HG03135 (cell line): ENCODE data around the gene PCGF6.

Source experiments
- ATAC-seq: cut with Tn5 transposase; IDR thresholded peaks from one replicate; pipeline ENCODE4 v1.9.1; 2021; ENCODE audit warnings: mild to moderate bottlenecking, moderate library complexity; ENCODE audit not compliant: unreplicated experiment

PCGF6 gene

DNA sequence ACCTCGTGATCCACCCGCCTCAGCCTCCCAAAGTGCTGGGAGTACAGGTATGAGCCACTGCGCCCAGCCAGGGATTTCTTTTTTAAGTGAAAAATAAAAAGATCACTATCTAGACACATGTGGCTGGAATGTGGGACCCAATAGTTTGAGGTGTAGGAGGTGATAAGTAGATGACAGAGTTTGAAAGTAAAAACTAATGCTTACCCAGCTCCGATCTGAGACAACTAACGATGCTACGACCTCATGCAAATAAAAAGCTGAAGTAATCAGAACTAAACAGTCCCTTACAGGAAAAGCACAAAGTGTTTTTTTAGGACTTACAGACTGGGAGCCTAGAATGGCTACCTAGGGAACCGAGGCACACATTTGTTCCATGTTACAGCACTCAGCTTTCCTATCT, 23.0 kb downstream of the PCGF6 start:
- no peak for ATAC-seq

GRCh38 chr10:103316087-103316486, 34.9 kb downstream of the PCGF6 start:
- ATAC-seq: no peak

- no peak for ATAC-seq
These were observed 40.7 kb downstream of the PCGF6 start for GRCh38 chr10:103310197-103310596.

DNA sequence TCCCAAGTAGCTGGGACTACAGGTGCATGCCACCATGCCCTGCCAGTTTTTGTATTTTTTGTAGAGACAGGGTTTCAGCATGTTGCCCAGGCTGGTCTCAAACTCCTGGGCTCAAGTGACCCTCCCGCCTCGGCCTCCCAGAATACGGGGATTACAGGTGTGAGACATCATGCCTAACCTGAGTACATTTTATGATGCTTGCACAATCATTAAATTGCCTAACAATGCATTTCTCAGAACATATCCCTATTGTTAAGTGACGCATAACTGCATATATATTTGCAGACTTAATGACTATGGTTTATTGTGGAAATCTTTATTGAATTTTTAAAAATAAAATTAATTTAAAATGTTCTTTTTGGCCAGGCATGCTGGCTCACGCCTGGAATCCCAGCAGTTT, 43.3 kb downstream of the PCGF6 start:
- no peak for ATAC-seq

DNA sequence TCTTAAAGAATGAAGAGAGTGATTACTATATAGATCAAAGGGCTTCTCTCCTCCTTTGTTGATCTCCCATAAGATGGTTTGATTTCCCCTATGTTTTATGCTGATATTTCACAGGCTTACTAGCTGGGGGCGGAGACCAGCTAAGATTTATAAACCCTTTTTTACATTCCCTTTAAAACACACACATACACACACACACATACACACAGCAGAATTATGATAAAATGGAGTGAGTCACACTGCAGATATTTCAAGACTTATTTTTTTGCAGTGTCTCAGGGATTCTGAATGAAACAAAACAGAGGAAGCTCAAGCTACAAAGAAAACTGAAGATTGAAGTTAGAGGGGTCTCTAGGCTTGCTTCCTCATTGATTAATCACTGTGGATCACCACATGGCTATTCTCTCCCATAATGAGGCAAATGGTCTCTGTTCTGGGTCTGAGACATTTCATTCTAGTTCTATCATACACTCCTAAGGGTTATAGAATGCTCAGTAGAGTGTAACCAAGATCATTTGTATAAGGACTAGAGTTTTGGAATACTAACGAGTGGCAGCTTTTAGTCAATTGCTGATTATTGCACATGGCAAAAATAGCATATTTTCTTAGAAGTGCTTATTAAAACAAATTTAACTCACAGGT, 55.4 kb downstream of the PCGF6 start:
- no peak for ATAC-seq

DNA sequence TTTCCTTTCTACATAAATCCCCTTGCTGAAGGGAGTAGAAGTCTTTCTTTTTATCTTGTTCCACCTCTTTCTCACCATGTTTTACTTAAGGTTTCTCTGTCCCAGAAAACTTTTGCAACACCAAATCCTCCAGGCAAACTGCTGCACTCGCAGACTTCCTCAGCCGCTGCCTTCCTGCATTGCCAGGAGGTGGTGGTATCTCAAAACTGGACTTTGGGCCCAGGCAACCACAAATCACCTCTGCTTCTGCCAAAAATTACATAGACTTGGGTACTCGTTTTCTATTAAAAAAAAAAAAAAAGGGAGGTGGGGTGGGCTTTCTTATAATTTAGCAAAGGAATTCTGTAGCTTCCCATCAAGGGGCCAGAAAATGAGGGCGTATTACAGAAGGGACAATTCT, 59.4 kb downstream of the PCGF6 start:
- ATAC-seq: no peak

- no peak for ATAC-seq
These were observed 62.9 kb downstream of the PCGF6 start for GRCh38 chr10:103287992-103288391.

- ATAC-seq: no peak
These were observed 66.8 kb downstream of the PCGF6 start for GRCh38 chr10:103284170-103284569.

- ATAC-seq: no peak
These were observed 68.0 kb downstream of the PCGF6 start for GRCh38 chr10:103282961-103283360.

DNA sequence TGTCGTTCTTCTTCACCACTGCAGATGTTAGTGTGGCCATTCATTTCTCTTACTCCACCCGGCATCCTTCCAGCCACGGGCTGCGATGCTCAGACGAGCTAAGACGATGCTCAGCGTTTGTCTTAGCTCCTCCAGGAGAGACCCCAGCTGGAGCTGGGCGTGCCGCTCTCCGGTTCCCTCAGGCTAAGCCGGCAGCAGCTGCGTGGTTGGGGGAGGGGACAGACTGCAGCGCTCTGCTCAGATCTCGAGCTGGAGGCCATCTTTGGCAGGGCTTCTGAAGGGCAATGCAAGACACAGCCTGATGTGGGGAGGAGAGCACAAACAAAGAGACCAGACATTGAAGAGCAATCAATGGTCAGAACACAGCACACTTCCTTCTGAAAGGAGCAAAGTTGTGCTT, 69.2 kb downstream of the PCGF6 start:
- ATAC-seq: no peak

DNA sequence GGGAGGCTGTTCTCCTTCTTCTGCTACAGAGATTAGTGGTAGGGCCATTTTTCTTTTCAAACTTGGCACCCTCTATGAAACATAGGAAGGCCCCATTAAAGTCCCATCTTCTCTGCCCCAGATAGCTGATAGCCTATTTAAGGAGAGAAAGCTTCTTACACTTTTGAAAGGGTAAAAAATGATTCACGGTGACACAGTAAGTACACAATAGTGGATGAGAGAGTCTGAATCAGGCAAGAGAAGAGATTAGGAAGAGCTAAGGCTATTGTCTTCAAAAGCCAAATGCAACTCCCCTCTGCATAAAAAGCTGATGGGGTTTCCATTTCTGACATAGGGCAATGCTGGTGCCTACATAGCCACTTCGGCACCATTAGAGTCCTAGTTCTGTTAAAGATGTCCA, 70.4 kb downstream of the PCGF6 start:
- no peak for ATAC-seq

- ATAC-seq: no peak
These were observed 70.9 kb downstream of the PCGF6 start for GRCh38 chr10:103280031-103280430.

GRCh38 chr10:103278862-103279298, 72.1 kb downstream of the PCGF6 start:
- no peak for ATAC-seq

- no peak for ATAC-seq
These were observed 72.5 kb downstream of the PCGF6 start for GRCh38 chr10:103278537-103278823.

DNA sequence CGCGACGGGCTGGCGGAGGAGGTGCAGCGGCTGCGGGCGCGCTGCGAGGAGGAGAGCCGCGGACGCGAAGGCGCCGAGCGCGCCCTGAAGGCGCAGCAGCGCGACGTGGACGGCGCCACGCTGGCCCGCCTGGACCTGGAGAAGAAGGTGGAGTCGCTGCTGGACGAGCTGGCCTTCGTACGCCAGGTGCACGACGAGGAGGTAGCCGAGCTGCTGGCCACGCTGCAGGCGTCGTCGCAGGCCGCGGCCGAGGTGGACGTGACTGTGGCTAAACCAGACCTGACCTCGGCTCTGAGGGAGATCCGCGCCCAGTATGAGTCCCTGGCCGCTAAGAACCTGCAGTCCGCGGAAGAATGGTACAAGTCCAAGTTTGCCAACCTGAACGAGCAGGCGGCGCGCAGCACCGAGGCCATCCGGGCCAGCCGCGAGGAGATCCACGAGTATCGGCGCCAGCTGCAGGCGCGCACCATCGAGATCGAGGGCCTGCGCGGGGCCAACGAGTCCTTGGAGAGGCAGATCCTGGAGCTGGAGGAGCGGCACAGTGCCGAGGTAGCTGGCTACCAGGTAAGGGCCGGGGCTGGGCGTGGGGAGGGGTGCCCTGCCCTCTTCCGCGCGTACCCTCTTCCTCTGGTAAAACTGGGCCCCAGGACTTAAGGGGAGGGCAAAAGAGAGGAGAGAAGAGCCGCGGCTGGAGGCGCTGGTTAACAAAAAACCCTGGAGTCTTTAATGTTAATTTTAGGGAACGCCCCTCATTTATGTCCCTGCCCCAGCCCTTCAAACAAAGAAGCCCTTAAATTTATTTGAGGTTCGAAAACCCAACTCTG, 73.0 kb downstream of the PCGF6 start:
- ATAC-seq: no peak

- ATAC-seq: peak; percentile 62
These were observed 73.8 kb downstream of the PCGF6 start, which contains the start of gene INA for GRCh38 chr10:103276896-103277712. Gene INA, plus strand, starts transcription at chr10:103277138. Its CDS starts 74 bp downstream, at chr10:103277212.

DNA sequence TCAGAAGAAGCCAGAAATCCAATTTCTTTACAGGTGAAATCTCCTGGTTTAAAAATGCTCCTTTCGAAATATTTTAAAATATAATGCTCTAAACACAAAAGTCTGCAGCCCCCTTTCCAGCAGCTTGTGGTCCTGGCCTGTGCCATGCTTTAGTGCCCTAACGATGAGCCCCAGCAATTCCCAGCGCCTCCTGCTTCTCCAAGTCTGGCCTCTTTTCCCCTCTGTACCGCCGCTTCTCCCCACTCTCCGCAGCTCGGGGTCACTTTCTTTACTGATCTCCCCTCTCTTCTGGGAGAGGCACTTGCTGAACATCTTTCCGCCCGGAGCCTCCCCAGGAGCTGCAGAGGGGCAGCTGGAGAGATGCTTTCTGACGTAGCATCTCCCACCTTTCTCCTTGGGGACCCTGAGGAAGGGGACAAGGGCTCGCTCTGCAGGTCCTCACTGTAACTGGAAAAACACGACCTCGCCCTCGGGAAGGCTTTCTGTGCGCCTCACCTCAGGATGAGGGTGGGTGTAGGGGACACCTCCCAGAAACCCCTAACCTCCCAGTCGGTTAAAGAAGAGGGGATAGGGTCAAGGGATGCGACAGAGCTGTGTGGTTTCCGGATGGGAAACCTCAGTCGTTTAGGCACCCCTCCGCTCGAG, 74.6 kb downstream of the PCGF6 start:
- no peak for ATAC-seq

GRCh38 chr10:103273041-103273441, 77.9 kb downstream of the PCGF6 start:
- ATAC-seq: no peak

- no peak for ATAC-seq
These were observed 85.1 kb downstream of the PCGF6 start for GRCh38 chr10:103265717-103266329.

GRCh38 chr10:103262229-103262628, 88.7 kb downstream of the PCGF6 start:
- ATAC-seq: no peak

DNA sequence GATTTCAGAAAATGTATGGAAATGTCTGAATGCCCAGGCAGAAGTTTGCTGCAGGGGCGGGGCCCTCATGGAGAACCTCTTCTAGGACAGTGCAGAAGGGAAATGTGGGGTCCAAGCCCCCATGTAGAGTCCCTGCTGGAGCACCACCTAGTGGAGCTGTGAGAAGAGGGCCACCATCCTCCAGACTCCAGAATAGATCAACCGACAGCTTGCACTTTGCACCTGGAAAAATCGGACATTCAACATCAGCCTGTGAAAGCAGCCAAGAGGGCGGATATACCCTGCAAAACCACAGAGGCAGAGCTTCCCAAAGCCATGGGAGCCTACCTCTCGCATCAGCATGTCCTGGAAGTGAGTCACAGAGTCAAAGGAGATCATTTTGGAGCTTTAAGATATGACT, 91.0 kb downstream of the PCGF6 start:
- no peak for ATAC-seq
